Activated naive CD4-positive, alpha-beta T cell treated with anti-CD3 and anti-CD28 coated beads, Interleukin-2, amount 50 U/mL, for 16 hours (primary cell): ENCODE measurements around the gene NRG2.

Source experiments
- DNase-seq: peaks from one replicate; pipeline ENCODE4 v3.0.0-alpha.2; 2020

NRG2 gene

GRCh38 chr5:139964994-139965565, 78.0 kb downstream of the NRG2 start:
- DNase-seq, result no peak

GRCh38 chr5:139964266-139964993, 78.7 kb downstream of the NRG2 start:
- DNase-seq, result no peak

GRCh38 chr5:139962445-139962844, 80.7 kb downstream of the NRG2 start:
- no peak for DNase-seq

GRCh38 chr5:139961435-139962157, 81.5 kb downstream of the NRG2 start:
- no peak for DNase-seq

GRCh38 chr5:139960723-139961383, 82.2 kb downstream of the NRG2 start:
- no peak for DNase-seq

GRCh38 chr5:139958432-139959148, 84.5 kb downstream of the NRG2 start:
- no peak for DNase-seq

GRCh38 chr5:139956342-139956741, 86.8 kb downstream of the NRG2 start:
- DNase-seq, result no peak

GRCh38 chr5:139955616-139956273, 87.4 kb downstream of the NRG2 start:
- no peak for DNase-seq

GRCh38 chr5:139955053-139955605, 88.0 kb downstream of the NRG2 start:
- DNase-seq, result no peak

- DNase-seq, result no peak
Measured at GRCh38 chr5:139954462-139954861, 88.6 kb downstream of the NRG2 start.

- DNase-seq, result no peak
Measured at GRCh38 chr5:139954022-139954421, 89.1 kb downstream of the NRG2 start.

- no peak for DNase-seq
Measured at GRCh38 chr5:139952574-139952973, 90.5 kb downstream of the NRG2 start.

GRCh38 chr5:139951983-139952382, 91.1 kb downstream of the NRG2 start:
- DNase-seq, result no peak

- DNase-seq, result no peak
Measured at GRCh38 chr5:139951296-139951924, 91.7 kb downstream of the NRG2 start.

GRCh38 chr5:139950436-139950835, 92.7 kb downstream of the NRG2 start:
- no peak for DNase-seq

GRCh38 chr5:139949710-139950109, 93.4 kb downstream of the NRG2 start:
- DNase-seq, result no peak

- no peak for DNase-seq
Measured at GRCh38 chr5:139947727-139948126, 95.4 kb downstream of the NRG2 start.

- DNase-seq, result no peak
Measured at GRCh38 chr5:139946440-139946839, 96.7 kb downstream of the NRG2 start.

- no peak for DNase-seq
Measured at GRCh38 chr5:139946006-139946405, 97.1 kb downstream of the NRG2 start.

GRCh38 chr5:139942243-139942642, 100.9 kb downstream of the NRG2 start:
- no peak for DNase-seq

GRCh38 chr5:139930406-139930805, 112.7 kb downstream of the NRG2 start:
- DNase-seq, result no peak
